ENCODE measurements around the gene KIAA1671. TPM values are rescaled to one million over a fixed set of nuclear protein-coding genes. Genes with fewer than 3 reads are reported as not detected.

Gene KIAA1671
- total RNA-seq, 4 donors from 2014 or later: 16.2 to 35.0 (median 21.7) TPM

GRCh38 chr22:25196326-25196725 lies 243.8 kb downstream of the KIAA1671 start:
- TF ChIP-seq POLR2A (IDR thresholded peaks at IDR 0.05) (no peak), CTCF (IDR thresholded peaks at IDR 0.05 in 4 of 5, conservative IDR thresholded peaks at IDR 0.05 in 1 of 5) (no peak)
- DNase-seq (no peak), ATAC-seq (no peak)
- H3K9me3 ChIP-seq: no peaks in the 10 kb centered on the region
- no peaks in the 10 kb centered on the region for H3K4me1 ChIP-seq
- no peak overlapping the region for H3K4me3 ChIP-seq
- H3K36me3 ChIP-seq: peaks cover 0 to 27% of the 10 kb centered on the region in 2 donors
- intact Hi-C loops (cut with DNase I; ENCODE audit: low total_unique reads): no loop called here
- no peak overlapping the region for H3K27ac ChIP-seq
- H3K27me3 ChIP-seq: no peaks in the 10 kb centered on the region
- in situ Hi-C loops (cut with MboI; ENCODE audit: low sequenced_read_pairs in 4 of 4): loop anchor here in 1 of 4 donors (25.0 kb wide), 1 partner anchor 259 kb away; the partner anchor contains the start of gene LHFPL7

- peaks cover 0 to 17% of the 10 kb centered on the region in 2 donors for H3K36me3 ChIP-seq
- no peaks in the 10 kb centered on the region for H3K9me3 ChIP-seq
- in situ Hi-C loops (cut with MboI; ENCODE audit: low sequenced_read_pairs in 4 of 4): loop anchor here in 1 of 4 donors (25.0 kb wide), 1 partner anchor 260 kb away; the partner anchor contains the start of gene LHFPL7
- TF ChIP-seq POLR2A (IDR thresholded peaks at IDR 0.05) (no peak), CTCF (IDR thresholded peaks at IDR 0.05 in 4 of 5, conservative IDR thresholded peaks at IDR 0.05 in 1 of 5) (no peak)
- intact Hi-C loops (cut with DNase I; ENCODE audit: low total_unique reads): no loop called here
- no peak for ATAC-seq
- H3K27me3 ChIP-seq: no peaks in the 10 kb centered on the region
- no peak overlapping the region for H3K27ac ChIP-seq
- H3K4me1 ChIP-seq: no peaks in the 10 kb centered on the region
- no peak overlapping the region for H3K4me3 ChIP-seq
- no peak for DNase-seq
Measured at GRCh38 chr22:25197340-25197739, 244.8 kb downstream of the KIAA1671 start.

- Histone ChIP-seq H3K9me3 (no peaks in the 10 kb centered on the region), H3K27ac (no peak within 1 kb of the TSS), H3K4me1 (no peaks in the 10 kb centered on the region), H3K4me3 (no peak within 1 kb of the TSS), H3K27me3 (no peaks in the 10 kb centered on the region), H3K36me3 (peaks cover 0 to 6% of the 10 kb centered on the region in 2 donors)
- ATAC-seq (no peak), DNase-seq (no peak)
- TF ChIP-seq POLR2A (IDR thresholded peaks at IDR 0.05): no peak
- intact Hi-C loops (cut with DNase I; ENCODE audit: low total_unique reads): no loop called here
- in situ Hi-C loops (cut with MboI; ENCODE audit: low sequenced_read_pairs in 4 of 4): loop anchor here in 1 of 4 donors (25.0 kb wide), 1 partner anchor 263 kb away; the partner anchor contains the start of gene LHFPL7
Measured at GRCh38 chr22:25199731-25200520, 247.4 kb downstream of the KIAA1671 start, which contains the start of gene CRYBB3. TSS of gene CRYBB3 (plus strand) at chr22:25199858. CDS start at chr22:25201397, 1,539 bp downstream.

- Histone ChIP-seq H3K27me3 (no peaks in the 10 kb centered on the region), H3K27ac (no peak overlapping the region), H3K4me1 (no peaks in the 10 kb centered on the region), H3K4me3 (no peak overlapping the region), H3K9me3 (no peaks in the 10 kb centered on the region), H3K36me3 (peaks cover 0 to 6% of the 10 kb centered on the region in 2 donors)
- intact Hi-C loops (cut with DNase I; ENCODE audit: low total_unique reads): no loop called here
- ATAC-seq: no peak
- no peak for DNase-seq
- in situ Hi-C loops (cut with MboI; ENCODE audit: low sequenced_read_pairs in 4 of 4): no loop called here
- TF ChIP-seq CTCF (IDR thresholded peaks at IDR 0.05 in 4 of 5, conservative IDR thresholded peaks at IDR 0.05 in 1 of 5): no peak
- no peak for TF ChIP-seq POLR2A (IDR thresholded peaks at IDR 0.05)
Measured at GRCh38 chr22:25200967-25201366, 248.5 kb downstream of the KIAA1671 start.

- intact Hi-C loops (cut with DNase I; ENCODE audit: low total_unique reads): no loop called here
- no peak for ATAC-seq
Measured at GRCh38 chr22:25201557-25202273, 249.2 kb downstream of the KIAA1671 start.

More at GRCh38 chr22:25201557-25202273, 249.2 kb downstream of the KIAA1671 start:
- no peak overlapping the region for H3K4me3 ChIP-seq
- H3K27ac ChIP-seq: no peak overlapping the region
- peaks cover 0 to 6% of the 10 kb centered on the region in 2 donors for H3K36me3 ChIP-seq
- H3K9me3 ChIP-seq: no peaks in the 10 kb centered on the region
- TF ChIP-seq POLR2A (IDR thresholded peaks at IDR 0.05) (no peak), CTCF (IDR thresholded peaks at IDR 0.05 in 4 of 5, conservative IDR thresholded peaks at IDR 0.05 in 1 of 5) (no peak)
- no peak for DNase-seq
- no peaks in the 10 kb centered on the region for H3K27me3 ChIP-seq
- no peaks in the 10 kb centered on the region for H3K4me1 ChIP-seq
- in situ Hi-C loops (cut with MboI; ENCODE audit: low sequenced_read_pairs in 4 of 4): no loop called here
